BJ (cell line): ENCODE data around the gene ST6GAL1. TPM values are rescaled to one million over a fixed set of nuclear protein-coding genes. Genes with fewer than 3 reads are reported as not detected.

ENCODE experiments used
- CTCF ChIA-PET: fragments of 350-600 bp; formaldehyde crosslinking; extraction: SDS; loops from one replicate; lab custom pipeline; 2021; ENCODE audit warnings: antibody characterized with exemption, inconsistent platforms; lab: Yijun Ruan, JAX
- POLR2A ChIA-PET: fragments of 300-600 bp; sonication (Branson Sonifier 250); formaldehyde crosslinking; extraction: SDS; loops from one replicate; lab custom pipeline; 2021; ENCODE audit warnings: antibody characterized with exemption; lab: Charles Lee
- DNase-seq: peaks from one replicate; pipeline ENCODE4 v3.0.0-alpha.2; 2011; ENCODE audit warnings: low read depth
- H3K27me3 ChIP-seq: 2 replicates; pipeline ENCODE4 v1.6.0; 2011; ENCODE audit warnings: low read length; ENCODE audit not compliant: control insufficient read depth, insufficient read depth
- H3K36me3 ChIP-seq: 2 replicates; pipeline ENCODE4 v1.5.1; 2011; ENCODE audit warnings: low read length; ENCODE audit not compliant: control insufficient read depth, insufficient read depth
- H3K4me3 ChIP-seq: 2 replicates; pipeline ENCODE4 v1.5.1; 2011; ENCODE audit warnings: low read depth, mild to moderate bottlenecking, control low read depth, low read length
- CTCF ChIP-seq: IDR thresholded peaks from 2 replicates; pipeline ENCODE4 v1.5.1; 2011; ENCODE audit warnings: low read depth, mild to moderate bottlenecking, control low read depth, inconsistent platforms, low read length, moderate library complexity; ENCODE audit not compliant: insufficient read depth
- polyA plus RNA-seq: library from polyadenylated mRNA; depleted of rRNA; stranded (reverse); fragments of >200 nt; gene quantifications from 2 replicates; pipeline ENCODE4 v1.2.3, GENCODE V29; 2011

ST6GAL1 gene
- polyA plus RNA-seq, 1 experiment: 1.5 TPM

DNA sequence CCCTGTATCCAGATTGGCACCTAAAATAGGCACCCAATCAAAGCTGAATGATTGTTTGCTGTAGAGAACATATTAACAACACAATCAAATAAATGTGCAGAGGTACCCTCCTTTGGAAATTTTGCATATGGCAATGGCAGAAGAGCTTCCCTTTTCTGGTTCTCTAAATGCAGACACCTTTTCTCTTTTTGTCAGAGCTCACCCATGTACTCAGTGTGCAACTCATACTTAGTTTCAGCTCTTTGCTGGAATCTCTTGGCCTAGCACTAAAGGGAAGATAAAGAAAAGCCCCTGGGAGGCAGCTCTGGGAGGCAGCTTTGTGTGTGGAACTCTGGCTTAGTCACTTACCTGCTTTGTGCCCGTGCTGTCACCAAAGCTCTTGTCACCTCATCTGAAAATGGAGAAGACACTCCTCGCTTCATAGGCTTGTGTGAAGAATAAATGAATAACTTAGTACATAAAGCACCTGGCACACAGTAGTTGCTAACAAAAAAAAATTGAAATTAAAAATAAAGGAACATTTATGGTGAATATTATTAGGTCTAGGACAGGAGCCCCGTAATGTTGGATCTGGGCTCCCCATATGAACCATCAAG, 28.8 kb downstream of the ST6GAL1 start:
- H3K27me3 ChIP-seq: no peaks in the 10 kb centered on the region
- H3K4me3 ChIP-seq: no peak overlapping the region
- TF ChIP-seq CTCF: no peak
- ChIA-PET CTCF (no interaction called here), POLR2A (no interaction called here)
- no peaks in the 10 kb centered on the region for H3K36me3 ChIP-seq
- no peak for DNase-seq

- TF ChIP-seq CTCF: no peak
- DNase-seq: no peak
- no peak overlapping the region for H3K4me3 ChIP-seq
- ChIA-PET CTCF (no interaction called here), POLR2A (no interaction called here)
- no peaks in the 10 kb centered on the region for H3K36me3 ChIP-seq
- no peaks in the 10 kb centered on the region for H3K27me3 ChIP-seq
These were observed 30.0 kb downstream of the ST6GAL1 start for GRCh38 chr3:186960347-186960746.

DNA sequence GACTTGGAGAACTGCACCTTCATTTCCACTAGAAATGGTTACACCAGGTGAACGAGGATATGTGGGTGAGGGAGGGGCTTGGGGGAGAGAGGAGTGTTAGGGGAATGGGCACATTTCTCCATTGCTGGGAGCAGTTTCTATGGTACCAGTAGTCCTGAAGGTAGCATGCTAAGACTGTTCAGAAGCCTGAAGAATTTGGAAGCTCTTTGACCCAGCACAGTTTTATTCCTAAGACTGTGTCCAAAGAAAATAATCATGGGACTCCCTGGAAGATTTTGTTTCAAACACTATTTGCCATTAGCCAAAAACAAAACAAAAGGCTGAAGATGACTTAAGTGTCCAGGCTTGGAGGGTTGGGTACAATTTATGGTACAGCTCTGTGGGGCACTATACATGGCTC, 32.1 kb downstream of the ST6GAL1 start:
- H3K4me3 ChIP-seq: no peak overlapping the region
- no peak for TF ChIP-seq CTCF
- ChIA-PET CTCF (no interaction called here), POLR2A (no interaction called here)
- DNase-seq: no peak
- H3K36me3 ChIP-seq: no peaks in the 10 kb centered on the region
- H3K27me3 ChIP-seq: no peaks in the 10 kb centered on the region

GRCh38 chr3:186963636-186964035, 33.3 kb downstream of the ST6GAL1 start:
- ChIA-PET POLR2A (no interaction called here), CTCF (interaction anchor here (1.0 kb wide), 1 partner anchor 187 kb away, joined by 3 read pairs; no protein-coding TSS in a partner anchor)
- Histone ChIP-seq H3K36me3 (no peaks in the 10 kb centered on the region), H3K4me3 (no peak overlapping the region), H3K27me3 (no peaks in the 10 kb centered on the region)
- no peak for DNase-seq
- TF ChIP-seq CTCF: no peak

GRCh38 chr3:186964071-186964470, 33.7 kb downstream of the ST6GAL1 start:
- H3K27me3 ChIP-seq: no peaks in the 10 kb centered on the region
- ChIA-PET CTCF (interaction anchor here (0.5 to 1.0 kb wide), 2 partner anchors 186 to 851 kb away, joined by 3 read pairs; no protein-coding TSS in a partner anchor), POLR2A (no interaction called here)
- H3K36me3 ChIP-seq: no peaks in the 10 kb centered on the region
- H3K4me3 ChIP-seq: no peak overlapping the region
- TF ChIP-seq CTCF: no peak
- DNase-seq: no peak
